K562 (cell line): ENCODE data around the gene NDUFB5. TPM values are rescaled to one million over a fixed set of nuclear protein-coding genes. Genes with fewer than 3 reads are reported as not detected.

Experiments used
- C11orf30 ChIP-seq: fragments of 450-650 bp; IDR thresholded peaks from 2 replicates; pipeline ENCODE4 v1.6.1; 2016; ENCODE audit warnings: low read depth, mild to moderate bottlenecking
- CEBPG ChIP-seq, 3 experiments: fragments of 200-800 bp in 1 of 3; sonication (Bioruptor generic) in 1 of 3; sonication (generic) in 1 of 3; formaldehyde crosslinking in 1 of 3; IDR thresholded peaks in 2 of 3; conservative IDR thresholded peaks in 1 of 3; 2 replicates each; pipeline versions ENCODE4 v1.6.1 to v1.8.0; 2016 to 2022; ENCODE audit warnings: missing compliant biosample characterization in 2 of 3, missing genetic modification characterization in 2 of 3, mild to moderate bottlenecking in 1 of 3, missing genetic modification reagents in 1 of 3
- EP400 ChIP-seq: fragments of 450-650 bp; IDR thresholded peaks from 2 replicates; pipeline ENCODE4 v1.6.1; 2017; ENCODE audit warnings: antibody characterized with exemption, mild to moderate bottlenecking, moderate library complexity
- ESRRA ChIP-seq: fragments of 450-650 bp; IDR thresholded peaks from 2 replicates; pipeline ENCODE4 v1.6.1; 2014; ENCODE audit warnings: low read depth, mild to moderate bottlenecking, moderate library complexity, borderline replicate concordance
- ETV1 ChIP-seq: fragments of 450-650 bp; conservative IDR thresholded peaks from 2 replicates; pipeline ENCODE4 v1.6.1; 2016; ENCODE audit warnings: missing genetic modification characterization, control low read depth, low read depth, missing compliant biosample characterization
- HDAC3 ChIP-seq: fragments of 450-650 bp; IDR thresholded peaks from 2 replicates; pipeline ENCODE4 v1.6.1; 2018; ENCODE audit warnings: borderline replicate concordance, mild to moderate bottlenecking, moderate library complexity; ENCODE audit not compliant: partially characterized antibody
- JUND ChIP-seq, 2 experiments: IDR thresholded peaks; 2 replicates in 1 of 2; 3 replicates in 1 of 2; pipeline ENCODE4 v1.6.1; 2011; ENCODE audit warnings: borderline replicate concordance in 2 of 2, low read depth in 2 of 2, low read length in 2 of 2, improper control_type of control experiment in 1 of 2, missing biosample characterization in 1 of 2, missing genetic modification characterization in 1 of 2, missing genetic modification reagents in 1 of 2
- NCOA6 ChIP-seq: fragments of 450-650 bp; IDR thresholded peaks from 2 replicates; pipeline ENCODE4 v1.6.1; 2017; ENCODE audit warnings: mild to moderate bottlenecking
- NFIC ChIP-seq: fragments of 450-650 bp; IDR thresholded peaks from 2 replicates; pipeline ENCODE4 v1.6.1; 2017; ENCODE audit warnings: mild to moderate bottlenecking, inconsistent platforms
- NR2C1 ChIP-seq, 2 experiments: fragments of 450-650 bp; IDR thresholded peaks; 2 replicates each; pipeline ENCODE4 v1.6.1; 2017; ENCODE audit warnings: mild to moderate bottlenecking in 2 of 2, antibody characterized with exemption in 1 of 2, inconsistent platforms in 1 of 2, missing compliant biosample characterization in 1 of 2, missing genetic modification characterization in 1 of 2
- PML ChIP-seq: IDR thresholded peaks from 2 replicates; pipeline ENCODE4 v1.6.1; 2012; ENCODE audit warnings: low read length, inconsistent platforms
- POLR3G ChIP-seq: IDR thresholded peaks from 2 replicates; pipeline ENCODE4 v1.6.1; 2011; ENCODE audit not compliant: insufficient read length, insufficient replicate concordance; ENCODE audit errors: extremely low read depth
- RNF2 ChIP-seq: sonication (generic); IDR thresholded peaks from 2 replicates; pipeline ENCODE4 v1.6.1; 2016
- SOX6 ChIP-seq: fragments of 450-650 bp; IDR thresholded peaks from 2 replicates; pipeline ENCODE4 v1.6.1; 2014; ENCODE audit warnings: mild to moderate bottlenecking
- ZNF282 ChIP-seq: sonication (generic); formaldehyde crosslinking; IDR thresholded peaks from 2 replicates; pipeline ENCODE4 v1.8.1; 2023; ENCODE audit warnings: missing genetic modification reagents
- polyA plus RNA-seq, 8 experiments: library from polyadenylated mRNA; depleted of rRNA in 4 of 8; stranded (reverse) in 5 of 8; unstranded in 3 of 8; fragments of >200 nt; fragmentation: Nextera tagmentation in 2 of 8; fragmentation: Illumina TruSeq in 1 of 8; extraction: Ambion mirVana in 2 of 8; extraction: Trizol in 1 of 8; gene quantifications; 2 replicates each; pipeline versions ENCODE4 v1.2.1 to v1.2.3, GENCODE V29; 2011 to 2014; ENCODE audit warnings: inconsistent platforms in 1 of 8, missing spikeins in 1 of 8
- total RNA-seq, 7 experiments: library from RNA; depleted of rRNA in 6 of 7; stranded (reverse); fragments of >200 nt in 6 of 7; fragmentation: Illumina TruSeq in 2 of 7; extraction: Trizol in 2 of 7; gene quantifications; 2 replicates each; pipeline versions ENCODE4 v1.2.1 to v1.2.3, GENCODE V29; 2011 to 2021; ENCODE audit warnings: low replicate concordance in 1 of 7
- TF ChIP-seq, protein P1 (sequence below), 2 experiments: IDR thresholded peaks; 2 replicates each; pipeline ENCODE4 v1.6.1; 2012; ENCODE audit warnings: improper control_type of control experiment in 2 of 2, low read depth in 2 of 2, low read length in 2 of 2, borderline replicate concordance in 1 of 2
- TF ChIP-seq, protein P2 (sequence below): fragments of 450-650 bp; IDR thresholded peaks from 2 replicates; pipeline ENCODE4 v1.6.1; 2016; ENCODE audit warnings: mild to moderate bottlenecking

Gene NDUFB5
- total and polyA plus RNA-seq, 9 of the 15 experiments (the other 6 are each of a cell fraction or from before 2014, with no cell fraction given): 128 to 466 (median 176) TPM

DNA sequence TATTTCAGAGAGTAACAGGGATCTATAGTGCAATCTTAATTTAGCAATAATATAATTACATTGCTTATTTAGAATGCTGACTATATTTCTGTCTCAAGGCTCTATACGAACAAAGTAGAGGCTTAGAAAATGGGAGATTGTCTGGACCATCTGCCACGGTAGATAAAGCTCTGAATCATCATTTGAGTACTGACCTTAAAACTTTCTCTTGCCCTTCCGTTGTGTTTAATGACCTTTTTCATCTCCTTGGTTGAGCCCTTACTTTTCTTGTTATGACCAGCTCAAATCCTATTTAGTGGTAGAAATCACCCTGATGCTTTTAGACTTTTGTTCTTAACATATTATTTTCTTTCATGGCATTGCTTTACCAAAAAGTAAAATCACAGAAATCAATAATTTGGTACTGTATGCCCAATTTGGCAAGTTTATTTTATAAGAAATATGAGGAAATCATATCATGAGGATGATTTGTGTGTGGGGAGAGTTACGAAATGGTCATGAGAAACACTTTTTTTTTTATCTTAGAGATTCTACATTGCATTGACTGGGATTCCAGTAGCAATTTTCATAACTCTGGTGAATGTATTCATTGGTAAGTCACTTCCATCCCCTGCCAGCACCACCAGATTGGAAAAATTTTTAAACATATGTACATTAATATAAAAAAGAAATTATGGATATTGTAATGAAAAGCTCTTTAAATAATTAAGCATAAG is 11.0 kb downstream of the NDUFB5 start (continued):
- TF ChIP-seq ESRRA (peak; percentile 96), HDAC3 (peak; percentile 58), PML (peak; percentile 78), C11orf30 (peak; percentile 74), NFIC (peak; percentile 55), RNF2 (peak; percentile 56; the same call in 1 of the 2 replicates), NR2C1 (IDR thresholded peaks at IDR 0.05) (peak; percentile 52; the same call in 1 of the 2 replicates), NR2C1 (tag; IDR thresholded peaks at IDR 0.05) (peak; percentile 59), EP400 (peak; percentile 37), POLR3G (no peak), ETV1 (tag) (peak; percentile 50; the same call in 1 of the 2 replicates), SOX6 (peak; percentile 92), NCOA6 (peak; percentile 51; the same call in 1 of the 2 replicates), JUND (IDR thresholded peaks at IDR 0.05; ENCODE audit: borderline replicate concordance, low read depth, low read length) (peak; percentile 96), JUND (tag; IDR thresholded peaks at IDR 0.05; ENCODE audit: borderline replicate concordance, low read depth, low read length) (peak; percentile 92; the same call in 2 of the 3 replicates), ZNF282 (CRISPR knock-in tag) (no peak), CEBPG (CRISPR knock-in tag; IDR thresholded peaks at IDR 0.05) (no peak), CEBPG (tag; conservative IDR thresholded peaks at IDR 0.05 in 1 of 2, IDR thresholded peaks at IDR 0.05 in 1 of 2) (peak in 1 of 2 experiments; percentile 17; a peak in 1 of 4 replicates)
- TF ChIP-seq, protein P1, sequence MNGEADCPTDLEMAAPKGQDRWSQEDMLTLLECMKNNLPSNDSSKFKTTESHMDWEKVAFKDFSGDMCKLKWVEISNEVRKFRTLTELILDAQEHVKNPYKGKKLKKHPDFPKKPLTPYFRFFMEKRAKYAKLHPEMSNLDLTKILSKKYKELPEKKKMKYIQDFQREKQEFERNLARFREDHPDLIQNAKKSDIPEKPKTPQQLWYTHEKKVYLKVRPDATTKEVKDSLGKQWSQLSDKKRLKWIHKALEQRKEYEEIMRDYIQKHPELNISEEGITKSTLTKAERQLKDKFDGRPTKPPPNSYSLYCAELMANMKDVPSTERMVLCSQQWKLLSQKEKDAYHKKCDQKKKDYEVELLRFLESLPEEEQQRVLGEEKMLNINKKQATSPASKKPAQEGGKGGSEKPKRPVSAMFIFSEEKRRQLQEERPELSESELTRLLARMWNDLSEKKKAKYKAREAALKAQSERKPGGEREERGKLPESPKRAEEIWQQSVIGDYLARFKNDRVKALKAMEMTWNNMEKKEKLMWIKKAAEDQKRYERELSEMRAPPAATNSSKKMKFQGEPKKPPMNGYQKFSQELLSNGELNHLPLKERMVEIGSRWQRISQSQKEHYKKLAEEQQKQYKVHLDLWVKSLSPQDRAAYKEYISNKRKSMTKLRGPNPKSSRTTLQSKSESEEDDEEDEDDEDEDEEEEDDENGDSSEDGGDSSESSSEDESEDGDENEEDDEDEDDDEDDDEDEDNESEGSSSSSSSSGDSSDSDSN (IDR thresholded peaks at IDR 0.05; ENCODE audit: borderline replicate concordance in 1 of 2, low read depth in 2 of 2, low read length in 2 of 2): no peak
- TF ChIP-seq, protein P2, sequence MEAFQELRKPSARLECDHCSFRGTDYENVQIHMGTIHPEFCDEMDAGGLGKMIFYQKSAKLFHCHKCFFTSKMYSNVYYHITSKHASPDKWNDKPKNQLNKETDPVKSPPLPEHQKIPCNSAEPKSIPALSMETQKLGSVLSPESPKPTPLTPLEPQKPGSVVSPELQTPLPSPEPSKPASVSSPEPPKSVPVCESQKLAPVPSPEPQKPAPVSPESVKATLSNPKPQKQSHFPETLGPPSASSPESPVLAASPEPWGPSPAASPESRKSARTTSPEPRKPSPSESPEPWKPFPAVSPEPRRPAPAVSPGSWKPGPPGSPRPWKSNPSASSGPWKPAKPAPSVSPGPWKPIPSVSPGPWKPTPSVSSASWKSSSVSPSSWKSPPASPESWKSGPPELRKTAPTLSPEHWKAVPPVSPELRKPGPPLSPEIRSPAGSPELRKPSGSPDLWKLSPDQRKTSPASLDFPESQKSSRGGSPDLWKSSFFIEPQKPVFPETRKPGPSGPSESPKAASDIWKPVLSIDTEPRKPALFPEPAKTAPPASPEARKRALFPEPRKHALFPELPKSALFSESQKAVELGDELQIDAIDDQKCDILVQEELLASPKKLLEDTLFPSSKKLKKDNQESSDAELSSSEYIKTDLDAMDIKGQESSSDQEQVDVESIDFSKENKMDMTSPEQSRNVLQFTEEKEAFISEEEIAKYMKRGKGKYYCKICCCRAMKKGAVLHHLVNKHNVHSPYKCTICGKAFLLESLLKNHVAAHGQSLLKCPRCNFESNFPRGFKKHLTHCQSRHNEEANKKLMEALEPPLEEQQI: peak; percentile 78
